Pancreas (tissue), 10 donors: ENCODE results near the gene CUX1. TPM values are rescaled to one million over a fixed set of nuclear protein-coding genes. Genes with fewer than 3 reads are reported as not detected.

Source experiments
- ATAC-seq, 4 donors: fragments of 200-7000 bp; cut with Tn5 transposase; one replicate each; pipeline versions ENCODE4 v1.8.0 to v1.9.1; 2020; ENCODE audit warnings: mild to moderate bottlenecking in 4 of 4, moderate library complexity in 4 of 4
- DNase-seq, 6 donors: peaks; one replicate each; pipeline ENCODE4 v3.0.0-alpha.2; 2020
- FAIRE-seq: peaks from 2 replicates; lab custom pipeline; 2012; peaks lifted over from hg19 to GRCh38; lab: Jason Lieb, UNC
- H3K27ac ChIP-seq, 4 donors: fragments of 200-600 bp; sonication (generic); 1 replicate in 3 of 4; 2 replicates in 1 of 4; pipeline versions ENCODE4 v1.5.0 to v1.8.0; 2020
- H3K27me3 ChIP-seq, 4 donors: fragments of 200-600 bp; one replicate each; pipeline ENCODE4 v1.8.0; 2021
- H3K36me3 ChIP-seq, 3 donors: fragments of 200-600 bp; sonication (generic) in 1 of 3; one replicate each; pipeline versions ENCODE4 v1.5.0 to v1.8.0; 2020 to 2021
- H3K4me1 ChIP-seq, 3 donors: fragments of 200-600 bp; one replicate each; pipeline ENCODE4 v1.8.0; 2021
- H3K4me3 ChIP-seq, 4 donors: fragments of 200-600 bp; sonication (generic) in 2 of 4; one replicate each; pipeline versions ENCODE4 v1.5.0 to v1.8.0; 2020 to 2021
- H3K9me3 ChIP-seq, 4 donors: fragments of 200-600 bp; one replicate each; pipeline ENCODE4 v1.8.0; 2021
- WGBS, 2 donors: extraction: QIAGEN DNeasy Blood & Tissue Kit; methylation state at CpG; one replicate each; pipeline ENCODE4 v1.1.7; 2013; 5-methylcytosine and 5-hydroxymethylcytosine counted together
- intact Hi-C, 3 donors: fragments of 100-400 bp; cut with DNase I; formaldehyde crosslinking; loops; one replicate each; pipeline versions ENCODE4 v1.11.1 to v1.14.2; 2022
- polyA plus RNA-seq, 2 donors: library from polyadenylated mRNA; stranded (reverse); fragments of 200-250 nt; gene quantifications; one replicate each; pipeline ENCODE4 v1.2.3, GENCODE V29; 2013
- total RNA-seq, 6 donors: library from RNA; stranded (reverse); fragmentation: NEBNext Ultra II Directional in 4 of 6; extraction: Animal tissue kit (Norgen Biotek cat#: 25700) in 4 of 6; gene quantifications; one replicate each; pipeline versions ENCODE4 v1.2.1 to v1.2.4, GENCODE V29; 2021 to 2023
- TF ChIP-seq, protein P1 (sequence below), 4 donors: fragments of 200-600 bp; sonication (generic) in 3 of 4; IDR thresholded peaks; one replicate each; pipeline versions ENCODE4 v1.5.0 to v1.8.0; 2021; ENCODE audit warnings: antibody characterized with exemption in 4 of 4
- donor health status: healthy with polysubstance abuse.
- donor health status: DM: no; HTN: no; CAD: no; lungs with moderate emphysema.
- donor health status: DM: no; HTN: no; CAD: no.
- donor health status: control.
- donor health status: control.
- donor health status: Bipolar disorder and iron deficiency.
- donor health status: DM: yes; HTN: yes; CAD: no.
- donor health status: DM: no; HTN: no; CAD: no.
- donor health status: DM: no; HTN: no; CAD: no.
- donor health status: DM: yes; HTN: yes; CAD: no.

CUX1 gene
- total and polyA plus RNA-seq, 8 donors = 18.9 to 61.2 (median 45.1) TPM

DNA sequence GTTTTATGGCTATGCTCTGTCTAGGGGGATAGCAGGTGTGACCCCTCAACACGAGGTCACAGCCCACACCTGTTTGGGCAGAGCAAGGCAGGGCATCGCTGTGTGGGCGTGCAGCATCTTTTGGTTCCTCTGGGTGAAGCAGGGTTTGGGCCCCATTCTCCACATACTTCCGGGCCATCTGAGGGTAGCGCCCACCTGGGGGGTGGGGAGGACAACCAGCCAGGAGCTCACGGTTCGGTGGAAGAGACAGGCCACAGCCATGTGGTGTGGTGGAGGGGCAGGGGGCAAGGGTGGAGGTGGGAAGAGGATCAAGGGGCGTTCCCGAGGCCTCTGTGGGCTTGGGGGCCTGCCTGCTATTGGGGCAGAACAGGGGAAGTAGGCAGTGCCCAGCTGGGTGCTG, 471.6 kb downstream of the CUX1 start:
- H3K4me1 ChIP-seq = peaks cover 0 to 5% (median 4%) of the 10 kb centered on the region in 3 donors
- H3K4me3 ChIP-seq = no peak overlapping the region
- H3K9me3 ChIP-seq = no peaks in the 10 kb centered on the region
- H3K27ac ChIP-seq = no peak overlapping the region
- TF ChIP-seq, protein P1, sequence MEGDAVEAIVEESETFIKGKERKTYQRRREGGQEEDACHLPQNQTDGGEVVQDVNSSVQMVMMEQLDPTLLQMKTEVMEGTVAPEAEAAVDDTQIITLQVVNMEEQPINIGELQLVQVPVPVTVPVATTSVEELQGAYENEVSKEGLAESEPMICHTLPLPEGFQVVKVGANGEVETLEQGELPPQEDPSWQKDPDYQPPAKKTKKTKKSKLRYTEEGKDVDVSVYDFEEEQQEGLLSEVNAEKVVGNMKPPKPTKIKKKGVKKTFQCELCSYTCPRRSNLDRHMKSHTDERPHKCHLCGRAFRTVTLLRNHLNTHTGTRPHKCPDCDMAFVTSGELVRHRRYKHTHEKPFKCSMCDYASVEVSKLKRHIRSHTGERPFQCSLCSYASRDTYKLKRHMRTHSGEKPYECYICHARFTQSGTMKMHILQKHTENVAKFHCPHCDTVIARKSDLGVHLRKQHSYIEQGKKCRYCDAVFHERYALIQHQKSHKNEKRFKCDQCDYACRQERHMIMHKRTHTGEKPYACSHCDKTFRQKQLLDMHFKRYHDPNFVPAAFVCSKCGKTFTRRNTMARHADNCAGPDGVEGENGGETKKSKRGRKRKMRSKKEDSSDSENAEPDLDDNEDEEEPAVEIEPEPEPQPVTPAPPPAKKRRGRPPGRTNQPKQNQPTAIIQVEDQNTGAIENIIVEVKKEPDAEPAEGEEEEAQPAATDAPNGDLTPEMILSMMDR (IDR thresholded peaks at IDR 0.05) = no peak
- no peak for FAIRE-seq
- H3K27me3 ChIP-seq = no peaks in the 10 kb centered on the region
- 84 to 91% methylated on average over 9 of the region's 9 CpGs for WGBS, 2 donors
- no peaks in the 10 kb centered on the region for H3K36me3 ChIP-seq
- ATAC-seq = no peak
- intact Hi-C loops = no loop called here
- DNase-seq = no peak

DNA sequence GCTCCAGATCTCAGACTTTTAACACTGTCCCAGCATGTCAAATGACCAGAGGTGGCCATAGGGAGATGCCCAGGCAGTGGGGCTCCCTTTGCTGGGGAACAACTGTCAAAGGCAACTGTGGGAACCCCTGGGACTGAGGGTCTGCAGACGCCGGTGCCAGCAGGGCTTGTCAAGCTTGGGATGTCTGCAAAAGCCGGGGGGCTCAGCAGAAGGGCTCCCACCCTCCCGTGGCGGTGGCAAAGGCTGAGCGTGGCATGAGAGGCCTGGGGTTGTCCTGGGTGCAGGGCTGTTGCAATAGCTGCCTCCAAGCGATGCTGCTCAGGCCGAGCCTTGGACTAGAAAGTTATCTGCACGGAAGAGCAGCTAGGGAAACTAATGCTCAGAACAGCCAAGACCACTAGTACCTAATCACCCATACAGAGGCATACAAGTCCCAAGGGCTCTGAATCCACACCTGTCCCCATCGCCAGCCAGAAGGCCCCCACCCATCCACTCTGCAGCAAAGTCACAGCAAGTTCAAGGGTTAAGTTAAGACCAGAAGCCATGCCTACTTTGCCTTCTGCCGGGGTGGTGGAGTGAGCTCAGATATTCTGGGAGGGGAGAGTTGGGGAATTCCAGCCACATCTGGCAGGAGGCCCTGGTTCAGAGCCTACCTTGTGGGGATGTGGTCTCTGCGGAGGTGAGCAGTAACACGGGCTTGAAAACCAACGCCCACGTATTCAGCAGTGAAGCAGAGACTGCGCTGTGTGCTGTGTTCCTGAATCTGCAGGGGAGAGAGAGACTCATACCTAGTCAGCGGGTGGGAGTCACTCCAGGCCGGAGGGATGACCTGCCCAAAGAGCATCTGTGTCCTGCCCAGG, 473.9 kb downstream of the CUX1 start:
- FAIRE-seq (no peak), ATAC-seq (no peak), DNase-seq (peak in 1 of 6 donors; percentile 41)
- H3K27ac ChIP-seq = no peak overlapping the region
- intact Hi-C loops = no loop called here
- WGBS, 2 donors = 73 to 74% methylated on average over 18 of the region's 18 CpGs
- no peaks in the 10 kb centered on the region for H3K36me3 ChIP-seq
- H3K27me3 ChIP-seq = no peaks in the 10 kb centered on the region
- TF ChIP-seq, protein P1 (IDR thresholded peaks at IDR 0.05) = no peak
- H3K4me3 ChIP-seq = no peak overlapping the region
- no peaks in the 10 kb centered on the region for H3K9me3 ChIP-seq
- peaks cover 0 to 5% (median under 1%) of the 10 kb centered on the region in 3 donors for H3K4me1 ChIP-seq

DNA sequence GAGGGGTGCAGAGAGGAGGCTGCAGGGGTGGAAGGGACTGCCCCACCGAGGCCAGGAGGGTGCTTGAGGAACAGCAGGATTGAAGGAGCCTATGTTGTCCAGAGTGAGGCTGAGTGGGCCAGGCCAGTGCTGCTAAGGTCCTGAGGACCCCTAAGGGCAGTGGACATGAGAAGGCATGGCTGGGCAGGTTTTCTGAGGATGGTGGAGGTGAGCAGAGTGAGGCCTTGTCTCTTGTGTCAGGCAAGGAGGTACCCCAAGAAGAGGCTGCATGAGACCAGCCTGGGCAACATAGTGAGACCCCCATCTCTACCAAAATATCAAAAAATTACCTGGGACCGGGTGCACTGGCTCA, 474.5 kb downstream of the CUX1 start:
- ATAC-seq = no peak
- no peaks in the 10 kb centered on the region for H3K9me3 ChIP-seq
- H3K4me3 ChIP-seq = no peak overlapping the region
- no peaks in the 10 kb centered on the region for H3K36me3 ChIP-seq
- intact Hi-C loops = no loop called here
- WGBS, 2 donors = 67 to 81% methylated on average over 2 of the region's 2 CpGs
- TF ChIP-seq, protein P1 (IDR thresholded peaks at IDR 0.05) = no peak
- DNase-seq = no peak
- peaks cover 0 to 5% (median 0%) of the 10 kb centered on the region in 3 donors for H3K4me1 ChIP-seq
- H3K27me3 ChIP-seq = no peaks in the 10 kb centered on the region
- FAIRE-seq = no peak
- no peak overlapping the region for H3K27ac ChIP-seq

GRCh38 chr7:102292813-102293798, 475.7 kb downstream of the CUX1 start:
- FAIRE-seq = no peak
- Histone ChIP-seq H3K9me3 (no peaks in the 10 kb centered on the region), H3K27ac (no peak overlapping the region), H3K36me3 (no peaks in the 10 kb centered on the region), H3K27me3 (no peaks in the 10 kb centered on the region), H3K4me3 (no peak overlapping the region), H3K4me1 (peaks cover 0 to 2% (median 0%) of the 10 kb centered on the region in 3 donors)
- DNase-seq = peak in 1 of 6 donors; percentile 23
- WGBS, 2 donors = 28 to 34% methylated on average over 25 to 36 of the region's 36 CpGs
- intact Hi-C loops = no loop called here
- TF ChIP-seq, protein P1 (IDR thresholded peaks at IDR 0.05) = no peak
- ATAC-seq = no peak
